Measurements from ENCODE around the gene SLCO1A2. TPM values are rescaled to one million over a fixed set of nuclear protein-coding genes. Genes with fewer than 3 reads are reported as not detected.
A peak's percentile ranks its signal among the peaks of the same experiment; 100 is the strongest.

The SLCO1A2 gene
- total and polyA plus RNA-seq, 7 donors: 0.01 TPM; not detected in 6

DNA sequence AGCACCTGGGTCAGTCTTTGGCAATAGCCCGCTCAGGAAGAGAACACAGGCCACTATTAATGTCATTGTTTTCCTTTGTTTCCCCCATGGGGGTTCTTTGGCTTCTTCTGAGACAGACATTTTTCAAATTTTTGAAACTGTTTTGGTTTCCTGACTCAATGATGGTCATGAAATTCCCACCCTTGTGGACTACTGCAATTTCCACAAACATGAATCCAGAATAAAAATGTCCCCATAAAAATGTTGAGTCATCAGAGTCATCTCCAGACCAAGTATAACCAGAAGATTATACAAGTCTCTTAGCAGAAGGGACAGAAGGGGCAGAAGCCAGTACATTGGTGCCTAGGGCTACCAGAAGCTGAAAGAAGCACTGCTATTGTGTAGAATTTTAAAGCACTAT is 29.1 kb downstream of the SLCO1A2 start:
- Histone ChIP-seq H3K4me3 (no peak overlapping the region), H3K36me3 (ENCODE audit: insufficient read depth in 1 of 2, low read depth in 1 of 2) (no peaks in the 10 kb centered on the region), H3K9me3 (no peaks in the 10 kb centered on the region), H3K27ac (no peak overlapping the region), H3K4me1 (no peaks in the 10 kb centered on the region), H3K27me3 (ENCODE audit: insufficient read depth in 3 of 3, low read length in 2 of 3) (no peaks in the 10 kb centered on the region)
- 50 to 74% (median 66%) methylated on average over 1 of the region's 1 CpG for WGBS, 3 donors
- ATAC-seq (no peak), DNase-seq (no peak)
- TF ChIP-seq, protein P1, sequence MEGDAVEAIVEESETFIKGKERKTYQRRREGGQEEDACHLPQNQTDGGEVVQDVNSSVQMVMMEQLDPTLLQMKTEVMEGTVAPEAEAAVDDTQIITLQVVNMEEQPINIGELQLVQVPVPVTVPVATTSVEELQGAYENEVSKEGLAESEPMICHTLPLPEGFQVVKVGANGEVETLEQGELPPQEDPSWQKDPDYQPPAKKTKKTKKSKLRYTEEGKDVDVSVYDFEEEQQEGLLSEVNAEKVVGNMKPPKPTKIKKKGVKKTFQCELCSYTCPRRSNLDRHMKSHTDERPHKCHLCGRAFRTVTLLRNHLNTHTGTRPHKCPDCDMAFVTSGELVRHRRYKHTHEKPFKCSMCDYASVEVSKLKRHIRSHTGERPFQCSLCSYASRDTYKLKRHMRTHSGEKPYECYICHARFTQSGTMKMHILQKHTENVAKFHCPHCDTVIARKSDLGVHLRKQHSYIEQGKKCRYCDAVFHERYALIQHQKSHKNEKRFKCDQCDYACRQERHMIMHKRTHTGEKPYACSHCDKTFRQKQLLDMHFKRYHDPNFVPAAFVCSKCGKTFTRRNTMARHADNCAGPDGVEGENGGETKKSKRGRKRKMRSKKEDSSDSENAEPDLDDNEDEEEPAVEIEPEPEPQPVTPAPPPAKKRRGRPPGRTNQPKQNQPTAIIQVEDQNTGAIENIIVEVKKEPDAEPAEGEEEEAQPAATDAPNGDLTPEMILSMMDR (IDR thresholded peaks at IDR 0.05): no peak
- intact Hi-C loops (cut with DNase I): no loop called here

DNA sequence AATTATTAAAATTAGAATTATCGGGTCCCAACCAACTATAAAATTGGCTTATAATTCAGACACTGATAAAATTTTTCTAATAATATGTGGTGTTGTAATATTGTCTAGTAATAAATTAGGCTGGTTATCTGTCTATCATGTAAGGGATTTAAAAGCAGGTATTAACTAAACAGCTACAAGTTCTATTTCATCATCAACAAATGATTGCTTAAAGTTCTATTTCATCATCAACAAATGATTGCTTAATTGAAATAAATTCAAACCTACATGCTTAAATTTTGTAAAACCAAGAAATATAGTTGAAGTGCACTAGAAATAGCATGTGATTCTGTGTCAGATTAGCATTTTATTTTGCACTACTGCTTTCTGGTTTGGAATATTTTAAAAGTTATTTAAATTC is 34.1 kb downstream of the SLCO1A2 start:
- no peak for DNase-seq
- Histone ChIP-seq H3K27me3 (ENCODE audit: insufficient read depth in 3 of 3, low read length in 2 of 3) (no peaks in the 10 kb centered on the region), H3K36me3 (ENCODE audit: insufficient read depth in 1 of 2, low read depth in 1 of 2) (no peaks in the 10 kb centered on the region), H3K4me1 (no peaks in the 10 kb centered on the region), H3K27ac (no peak overlapping the region), H3K9me3 (no peaks in the 10 kb centered on the region), H3K4me3 (no peak overlapping the region)
- ATAC-seq: no peak
- intact Hi-C loops (cut with DNase I): no loop called here
- 93 to 100% (median 96%) methylated on average over 1 of the region's 1 CpG for WGBS, 3 donors
- TF ChIP-seq, protein P1 (IDR thresholded peaks at IDR 0.05): no peak

GRCh38 chr12:21296751-21297406 is 37.8 kb downstream of the SLCO1A2 start:
- no peak for DNase-seq
- Histone ChIP-seq H3K27ac (no peak overlapping the region), H3K36me3 (ENCODE audit: insufficient read depth in 1 of 2, low read depth in 1 of 2) (no peaks in the 10 kb centered on the region), H3K27me3 (ENCODE audit: insufficient read depth in 3 of 3, low read length in 2 of 3) (no peaks in the 10 kb centered on the region), H3K4me1 (no peaks in the 10 kb centered on the region), H3K4me3 (no peak overlapping the region), H3K9me3 (no peaks in the 10 kb centered on the region)
- intact Hi-C loops (cut with DNase I): no loop called here
- 63 to 69% (median 67%) methylated on average over 4 of the region's 4 CpGs for WGBS, 3 donors
- TF ChIP-seq, protein P1 (IDR thresholded peaks at IDR 0.05): peak; percentile 57
- no peak for ATAC-seq

GRCh38 chr12:21296348-21296747 is 38.4 kb downstream of the SLCO1A2 start:
- 69 to 91% (median 71%) methylated on average over 1 of the region's 1 CpG for WGBS, 3 donors
- Histone ChIP-seq H3K27ac (no peak overlapping the region), H3K9me3 (no peaks in the 10 kb centered on the region), H3K4me3 (no peak overlapping the region), H3K4me1 (no peaks in the 10 kb centered on the region), H3K27me3 (ENCODE audit: insufficient read depth in 3 of 3, low read length in 2 of 3) (no peaks in the 10 kb centered on the region), H3K36me3 (ENCODE audit: insufficient read depth in 1 of 2, low read depth in 1 of 2) (no peaks in the 10 kb centered on the region)
- intact Hi-C loops (cut with DNase I): no loop called here
- no peak for ATAC-seq
- no peak for DNase-seq
- TF ChIP-seq, protein P1 (IDR thresholded peaks at IDR 0.05): no peak

- Histone ChIP-seq H3K4me3 (no peak overlapping the region), H3K27me3 (ENCODE audit: insufficient read depth in 3 of 3, low read length in 2 of 3) (no peaks in the 10 kb centered on the region), H3K4me1 (no peaks in the 10 kb centered on the region), H3K27ac (no peak overlapping the region), H3K36me3 (ENCODE audit: insufficient read depth in 1 of 2, low read depth in 1 of 2) (no peaks in the 10 kb centered on the region), H3K9me3 (no peaks in the 10 kb centered on the region)
- DNase-seq (no peak), ATAC-seq (no peak)
- intact Hi-C loops (cut with DNase I): no loop called here
- 71 to 77% (median 73%) methylated on average over 1 of the region's 1 CpG for WGBS, 3 donors
- TF ChIP-seq, protein P1 (IDR thresholded peaks at IDR 0.05): no peak
These were observed 40.5 kb downstream of the SLCO1A2 start for GRCh38 chr12:21294176-21294575.
